Right forelimb (tissue), 1 donor: ENCODE measurements around the gene PHAX.
"Not testable (repeated sequence)": the region's sequence is repeated elsewhere in the genome, so short reads cannot be mapped to it uniquely, and the experiment has no call there.

Experiments
- DNase-seq: peaks from one replicate; pipeline ENCODE4 v3.0.0-alpha.2; 2018

Gene PHAX

GRCh38 chr5:126659805-126660482 is 59.2 kb downstream of the PHAX start:
- no peak for DNase-seq

- no peak for DNase-seq
Measured at GRCh38 chr5:126664586-126664985, 63.8 kb downstream of the PHAX start.

- DNase-seq = not testable (repeated sequence)
Measured at GRCh38 chr5:126670109-126670508, 69.4 kb downstream of the PHAX start.

- not testable (repeated sequence) for DNase-seq
Measured at GRCh38 chr5:126671681-126672080, 70.9 kb downstream of the PHAX start.

- DNase-seq = no peak
Measured at GRCh38 chr5:126673477-126673876, 72.7 kb downstream of the PHAX start.

GRCh38 chr5:126674145-126674544 is 73.4 kb downstream of the PHAX start:
- DNase-seq = no peak

GRCh38 chr5:126675338-126675737 is 74.6 kb downstream of the PHAX start:
- DNase-seq = no peak

GRCh38 chr5:126676195-126676624 is 75.5 kb downstream of the PHAX start:
- peak; percentile 57 for DNase-seq
